ENCODE measurements around the gene MRPS12.
"Not testable (repeated sequence)": the region's sequence is repeated elsewhere in the genome, so short reads cannot be mapped to it uniquely, and the experiment has no call there.

The MRPS12 gene

DNA sequence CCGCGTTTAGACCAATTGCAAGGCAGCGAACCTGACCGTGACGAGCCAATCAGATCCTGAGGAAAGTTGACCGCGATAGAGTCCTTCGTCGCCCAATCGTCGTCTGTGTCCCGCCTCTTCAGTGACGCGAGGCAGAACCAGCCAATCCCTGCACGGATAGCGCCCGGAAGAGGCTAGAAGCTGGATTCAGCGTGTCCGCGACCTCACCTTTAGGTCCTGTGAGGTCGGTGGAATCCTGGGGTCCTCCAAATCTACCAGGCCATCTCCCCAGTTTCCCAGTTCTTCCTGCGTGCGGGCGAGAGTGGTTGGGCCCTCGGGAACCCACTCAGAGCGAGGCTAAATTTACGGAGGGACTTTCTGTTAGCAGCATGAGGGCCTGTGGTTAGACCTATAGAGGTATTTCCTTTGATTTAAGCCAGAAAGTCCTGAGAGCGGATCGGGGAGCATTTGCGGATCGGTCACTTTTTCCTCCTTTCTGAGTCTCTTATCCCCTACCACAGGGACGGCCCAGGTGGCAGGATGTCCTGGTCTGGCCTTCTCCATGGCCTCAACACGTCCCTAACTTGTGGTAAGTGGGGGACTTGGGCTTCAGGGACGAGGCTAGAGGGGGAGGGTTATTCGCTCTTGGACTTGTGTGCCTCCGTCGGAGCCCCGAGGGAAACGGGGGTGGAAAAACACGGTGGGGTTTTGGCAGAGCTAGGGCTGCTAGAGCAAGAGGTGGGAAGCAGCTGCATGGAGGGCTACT is at the start of gene MRPS12:
Gene MRPS12, plus strand, starts transcription at position 169 of the 745 bp plus-strand sequence. Its CDS starts 351 bp downstream, at position 520.
- DNase-seq = peak; percentile 99

- DNase-seq = no peak
These were observed 47.5 kb upstream of the MRPS12 start for GRCh38 chr19:38883286-38883685.

DNA sequence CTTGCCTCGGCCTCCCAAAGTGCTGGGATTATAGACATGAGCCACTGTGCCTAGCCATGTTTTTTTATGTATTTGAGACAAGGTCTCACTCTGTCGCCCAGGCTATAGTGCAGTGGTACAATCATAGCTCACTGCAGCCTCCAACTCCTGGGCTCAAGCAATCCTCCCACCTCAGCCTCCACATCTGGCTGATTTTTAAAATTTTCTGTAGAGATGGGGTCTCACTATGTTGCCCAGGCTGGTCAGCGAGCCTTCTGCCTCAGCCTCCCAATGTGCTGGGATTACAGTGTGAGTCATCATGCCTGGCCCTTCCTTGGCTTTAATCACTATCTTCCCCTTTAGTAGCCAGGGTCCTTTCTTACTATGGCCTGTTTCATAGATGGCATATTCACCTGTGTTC is 46.1 kb upstream of the MRPS12 start:
- DNase-seq = not testable (repeated sequence)

GRCh38 chr19:38888876-38889275 is 41.9 kb upstream of the MRPS12 start:
- DNase-seq = no peak

- no peak for DNase-seq
These were observed 40.9 kb upstream of the MRPS12 start for GRCh38 chr19:38889803-38890202.

- no peak for DNase-seq
These were observed 40.1 kb upstream of the MRPS12 start for GRCh38 chr19:38890686-38891085.

GRCh38 chr19:38891771-38892170 is 39.0 kb upstream of the MRPS12 start:
- DNase-seq = no peak

DNA sequence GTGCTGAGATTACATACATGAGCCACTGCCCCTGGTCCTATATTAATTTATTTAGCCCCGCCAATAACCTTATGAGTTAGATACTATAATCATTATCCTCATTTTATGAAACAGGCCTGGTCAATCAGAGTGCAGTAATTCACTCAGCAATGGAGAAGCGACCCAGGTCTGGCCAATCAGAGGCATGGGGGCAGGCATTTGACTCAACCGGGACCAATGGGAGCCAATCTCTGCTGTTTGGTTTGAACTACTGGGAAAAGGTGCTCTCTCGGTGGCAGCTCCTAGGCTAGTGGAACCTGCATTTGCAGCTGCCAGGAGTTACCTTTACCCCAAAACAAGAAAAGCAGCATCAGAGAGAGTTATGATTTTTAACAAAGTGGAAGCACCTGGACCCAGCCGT is 37.9 kb upstream of the MRPS12 start:
- DNase-seq = no peak

- DNase-seq = no peak
These were observed 37.4 kb upstream of the MRPS12 start for GRCh38 chr19:38893341-38893771.

DNA sequence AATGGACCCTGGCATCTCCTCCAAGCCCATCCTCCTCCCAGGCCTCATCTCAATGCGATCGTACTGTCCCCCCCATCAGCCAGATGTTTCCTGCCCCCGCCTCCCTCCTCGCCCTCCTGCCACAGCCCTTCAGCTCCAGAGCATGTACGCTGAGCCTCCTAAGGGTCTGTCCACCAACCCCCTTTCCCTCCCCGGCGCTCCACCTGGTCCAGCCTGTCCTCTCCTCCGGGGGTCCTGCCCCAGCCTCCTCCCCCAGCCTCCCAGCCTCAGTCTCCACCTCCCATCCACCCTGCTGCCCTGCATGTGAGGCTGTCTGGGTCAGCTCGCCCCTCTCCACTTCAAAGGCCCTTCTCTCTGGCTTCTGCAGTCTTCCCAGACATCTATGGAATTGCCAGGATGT is 35.8 kb upstream of the MRPS12 start:
- no peak for DNase-seq

DNA sequence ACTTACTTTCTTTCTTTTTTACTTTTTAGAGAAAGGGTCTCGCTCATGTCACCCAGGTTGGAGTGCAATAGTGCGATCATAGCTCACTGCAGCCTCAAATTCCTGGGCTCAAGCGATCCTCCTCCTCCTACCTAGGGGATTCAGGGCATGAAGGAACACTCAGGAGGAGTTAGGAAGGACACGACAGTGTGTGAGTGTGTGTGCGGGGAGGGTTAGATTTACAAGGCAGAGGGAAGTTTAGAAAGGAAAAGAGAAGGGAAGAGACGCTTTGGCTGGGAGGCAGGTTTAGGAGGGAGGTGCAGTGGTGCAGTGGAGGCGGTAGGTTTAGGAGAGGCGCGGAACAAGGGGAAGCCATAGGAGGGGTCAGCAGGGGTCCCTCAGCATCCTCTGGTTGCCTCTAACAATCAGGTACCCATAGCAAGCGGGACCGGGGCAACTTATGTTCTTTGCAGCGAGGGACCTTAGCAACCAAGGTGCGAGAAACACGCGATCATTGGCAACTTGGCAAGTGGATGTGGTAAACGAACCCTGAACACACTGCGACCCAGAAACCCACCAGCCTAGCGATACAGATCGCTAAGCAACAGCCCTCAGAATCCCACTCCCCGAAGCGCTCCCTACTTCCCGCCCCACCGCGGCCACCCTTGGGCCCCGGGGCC is 31.8 kb upstream of the MRPS12 start:
- no peak for DNase-seq

DNA sequence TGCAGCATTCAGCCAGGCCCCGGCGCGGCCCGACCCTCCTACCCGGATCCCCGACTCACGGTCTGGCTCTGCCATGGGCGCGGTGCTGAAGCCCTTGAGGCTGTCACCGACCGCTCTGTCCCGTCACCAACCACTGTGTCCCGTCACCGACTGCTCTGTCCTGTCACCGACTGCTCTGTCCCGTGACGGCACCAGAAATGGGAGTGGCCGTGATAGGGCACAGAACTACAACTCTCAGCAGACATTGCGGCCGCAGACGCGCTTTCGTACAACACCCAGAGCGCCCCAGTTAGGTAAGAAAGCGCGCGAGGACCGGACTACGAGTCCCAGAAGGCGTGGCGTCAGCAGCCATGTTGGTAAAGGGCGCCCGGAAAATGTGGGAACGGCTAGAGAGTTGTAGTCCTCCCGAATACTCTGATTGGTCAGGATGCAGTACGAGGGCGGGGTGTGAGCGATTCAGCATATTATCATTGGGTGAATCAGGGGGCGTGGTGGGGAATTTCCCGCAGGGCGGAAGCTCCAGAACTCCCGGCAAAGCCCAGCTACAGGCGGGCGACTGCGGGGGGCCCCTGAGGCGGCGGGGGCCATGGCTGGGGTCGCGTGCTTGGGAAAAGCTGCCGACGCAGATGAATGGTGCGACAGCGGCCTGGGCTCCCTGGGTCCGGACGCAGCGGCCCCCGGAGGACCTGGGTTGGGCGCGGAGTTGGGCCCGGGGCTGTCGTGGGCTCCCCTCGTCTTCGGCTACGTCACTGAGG is 31.1 kb upstream of the MRPS12 start, which contains the start of the genes NFKBIB and SIRT2:
Gene NFKBIB, plus strand, starts transcription at position 523 of the 755 bp plus-strand sequence. Its CDS starts 64 bp downstream, at position 587.
Gene SIRT2, minus strand, starts transcription at position 172 of the 755 bp plus-strand sequence. Its CDS starts 97 bp downstream, at position 75.
- peak; percentile 100 for DNase-seq

GRCh38 chr19:38900202-38900629 is 30.5 kb upstream of the MRPS12 start:
- DNase-seq = no peak

- no peak for DNase-seq
These were observed 30.0 kb upstream of the MRPS12 start for GRCh38 chr19:38900743-38901190.

DNA sequence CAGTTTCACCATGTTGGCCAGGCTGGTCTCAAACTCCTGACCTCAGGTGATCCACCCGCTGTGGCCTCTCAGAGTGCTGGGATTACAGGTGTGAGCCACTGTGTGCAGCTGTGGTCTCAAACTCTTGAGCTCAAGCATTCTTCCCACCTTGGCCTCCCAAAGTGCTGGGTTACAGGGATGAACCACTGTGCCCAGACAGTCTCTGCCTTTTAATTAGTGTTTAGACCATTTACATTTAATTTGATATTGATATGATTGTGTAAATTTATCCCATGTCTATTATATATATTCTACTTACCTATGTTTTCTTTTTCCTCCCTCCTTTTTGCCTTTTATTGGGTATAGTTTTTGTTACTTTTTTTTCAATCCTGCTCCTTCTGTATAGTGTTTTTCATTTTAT is 29.1 kb upstream of the MRPS12 start:
- no peak for DNase-seq

DNA sequence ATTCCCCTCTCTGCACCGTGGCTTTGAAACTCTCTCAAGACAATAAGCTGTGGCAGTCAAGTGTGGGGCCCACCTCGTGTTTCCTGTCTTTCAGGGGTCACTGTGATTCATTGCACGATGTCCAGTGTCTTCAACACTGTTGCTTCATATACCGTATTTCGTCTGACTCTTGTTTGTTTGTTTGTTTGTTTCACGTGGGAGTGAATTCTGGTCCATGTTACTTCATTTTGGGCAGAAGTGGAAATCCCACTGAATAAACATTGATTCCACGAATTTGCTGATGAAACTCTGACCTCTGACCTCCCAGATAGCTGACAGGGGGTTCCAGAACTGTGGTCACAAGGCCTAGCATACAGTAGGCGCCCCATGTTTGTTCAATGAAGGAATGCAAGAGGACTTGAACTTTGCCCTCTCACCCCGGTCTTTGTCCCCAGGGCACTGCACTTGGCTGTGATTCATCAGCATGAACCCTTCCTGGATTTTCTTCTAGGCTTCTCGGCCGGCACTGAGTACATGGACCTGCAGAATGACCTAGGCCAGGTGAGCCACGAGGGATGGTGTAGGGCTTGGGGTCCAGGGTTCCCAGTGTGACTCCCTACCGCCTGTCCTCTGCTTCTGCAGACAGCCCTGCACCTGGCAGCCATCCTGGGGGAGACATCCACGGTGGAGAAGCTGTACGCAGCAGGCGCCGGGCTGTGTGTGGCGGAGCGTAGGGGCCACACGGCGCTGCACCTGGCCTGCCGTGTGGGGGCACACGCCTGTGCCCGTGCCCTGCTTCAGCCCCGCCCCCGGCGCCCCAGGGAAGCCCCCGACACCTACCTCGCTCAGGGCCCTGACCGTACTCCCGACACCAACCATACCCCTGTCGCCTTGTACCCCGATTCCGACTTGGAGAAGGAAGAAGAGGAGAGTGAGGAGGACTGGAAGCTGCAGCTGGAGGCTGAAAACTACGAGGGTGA is 25.9 kb upstream of the MRPS12 start:
- no peak for DNase-seq

- no peak for DNase-seq
These were observed 25.1 kb upstream of the MRPS12 start for GRCh38 chr19:38905620-38906019.

DNA sequence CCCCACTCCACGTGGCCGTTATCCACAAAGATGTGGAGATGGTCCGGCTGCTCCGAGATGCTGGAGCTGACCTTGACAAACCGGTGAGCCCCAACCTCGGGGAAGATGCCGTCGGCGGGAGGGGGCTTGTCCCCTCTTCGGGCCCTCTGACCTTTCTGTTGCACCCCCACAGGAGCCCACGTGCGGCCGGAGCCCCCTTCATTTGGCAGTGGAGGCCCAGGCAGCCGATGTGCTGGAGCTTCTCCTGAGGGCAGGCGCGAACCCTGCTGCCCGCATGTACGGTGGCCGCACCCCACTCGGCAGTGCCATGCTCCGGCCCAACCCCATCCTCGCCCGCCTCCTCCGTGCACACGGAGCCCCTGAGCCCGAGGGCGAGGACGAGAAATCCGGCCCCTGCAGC is 23.5 kb upstream of the MRPS12 start:
- DNase-seq = no peak

- no peak for DNase-seq
These were observed 23.1 kb upstream of the MRPS12 start for GRCh38 chr19:38907670-38908069.

DNA sequence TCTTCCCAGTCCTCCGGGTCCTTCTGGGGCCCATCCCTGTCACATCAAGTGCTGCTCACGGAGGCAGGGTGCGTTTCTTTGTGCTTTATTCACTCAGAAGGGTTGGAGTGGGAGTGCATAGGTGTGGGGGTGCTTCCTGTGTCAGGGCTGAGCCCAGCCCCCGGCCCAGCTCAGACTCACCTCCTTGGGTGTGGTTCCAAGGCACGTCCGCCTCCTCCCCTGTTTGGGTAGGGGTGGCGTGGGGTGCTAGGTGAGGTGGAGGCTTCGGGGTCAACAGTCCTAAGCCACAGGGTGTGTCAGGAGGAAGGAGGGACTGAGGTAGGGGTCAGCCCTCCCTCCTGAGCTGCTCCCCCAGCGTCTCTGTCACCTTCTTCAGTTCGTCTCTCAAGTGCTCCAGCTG is 21.8 kb upstream of the MRPS12 start:
- DNase-seq = no peak

DNA sequence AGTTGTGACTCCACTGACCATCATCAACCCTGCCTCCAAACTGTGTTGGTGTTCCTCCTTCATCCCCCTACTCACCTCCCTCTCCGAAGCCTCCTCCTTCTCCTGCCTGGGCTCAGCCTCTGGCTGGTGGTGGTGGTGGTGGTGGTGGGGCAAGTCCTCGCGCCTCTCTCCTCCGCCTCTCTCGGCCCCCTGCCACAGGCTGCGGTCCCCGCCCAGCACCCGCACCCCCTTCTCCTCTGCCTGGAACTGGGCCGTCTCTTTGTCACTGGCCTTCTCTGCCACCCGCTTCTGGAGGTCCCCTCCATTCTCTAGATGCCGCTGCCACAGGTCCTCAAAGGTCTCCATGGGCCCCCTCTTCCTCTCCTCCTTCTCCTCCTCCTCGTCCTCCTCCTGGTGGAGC is 20.3 kb upstream of the MRPS12 start:
- no peak for DNase-seq

GRCh38 chr19:38911388-38912001 is 19.2 kb upstream of the MRPS12 start:
- no peak for DNase-seq

Measured in fibroblast of skin of right quadriceps (primary cell).